Adrenal gland (tissue), 5 donors: ENCODE measurements around the gene ST6GALNAC5.

Experiments
- CTCF ChIP-seq, 6 experiments: fragments of 450-650 bp in 4 of 6; fragments of 200-600 bp in 2 of 6; sonication (generic) in 1 of 6; IDR thresholded peaks; 1 replicate in 5 of 6; 2 replicates in 1 of 6; pipeline versions ENCODE4 v1.5.1 to v1.8.0; 2016 to 2021; ENCODE audit warnings: antibody characterized with exemption in 6 of 6, mild to moderate bottlenecking in 2 of 6, moderate library complexity in 1 of 6
- POLR2A ChIP-seq, 2 donors: fragments of 450-650 bp; IDR thresholded peaks; one replicate each; pipeline ENCODE4 v1.6.1; 2017; ENCODE audit warnings: antibody characterized with exemption in 2 of 2, mild to moderate bottlenecking in 2 of 2, moderate library complexity in 1 of 2
- donor health status: DM: no; HTN: no; CAD: no.

DNA sequence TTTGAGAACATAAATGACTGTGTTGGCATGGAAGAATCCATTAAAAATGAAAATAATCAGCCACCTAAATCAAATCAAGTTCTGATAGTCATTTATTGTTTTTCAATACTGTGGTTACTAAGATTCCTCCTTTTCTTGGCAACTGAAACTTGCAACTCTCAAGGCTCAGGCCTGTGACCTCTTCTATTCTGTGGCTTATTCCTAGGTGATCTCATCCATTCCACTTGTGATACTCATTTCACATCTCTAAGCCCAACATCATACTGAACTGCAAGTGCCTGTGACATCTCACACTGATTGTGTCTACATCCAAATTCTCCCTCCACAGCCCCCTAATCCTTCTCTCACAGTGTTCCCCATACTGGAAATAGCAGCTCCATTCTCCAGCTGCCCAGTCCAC is 4.8 kb upstream of the ST6GALNAC5 start:
- TF ChIP-seq CTCF (IDR thresholded peaks at IDR 0.05) (no peak), POLR2A (IDR thresholded peaks at IDR 0.05) (no peak)
